ENCODE measurements around the gene XPO4.

DNA sequence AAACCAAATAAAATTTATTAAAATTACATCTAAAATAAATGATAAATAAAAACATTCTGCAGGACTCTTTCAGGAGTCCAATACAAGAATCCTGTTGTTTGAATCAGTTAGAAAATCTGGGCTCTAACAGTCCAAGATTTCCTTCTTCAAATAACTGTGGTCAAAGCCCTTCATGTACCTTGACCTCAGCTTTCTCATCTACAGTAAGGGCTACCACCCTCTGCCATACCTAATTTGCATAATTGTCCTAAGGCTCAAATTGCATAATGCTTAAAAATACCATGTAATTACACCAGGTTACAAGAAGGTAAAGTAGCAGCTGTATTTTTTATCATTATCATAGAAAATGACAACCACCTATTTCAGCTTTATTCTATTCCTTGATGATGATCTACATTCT is 54.3 kb downstream of the XPO4 start:
- TF ChIP-seq, protein P1, sequence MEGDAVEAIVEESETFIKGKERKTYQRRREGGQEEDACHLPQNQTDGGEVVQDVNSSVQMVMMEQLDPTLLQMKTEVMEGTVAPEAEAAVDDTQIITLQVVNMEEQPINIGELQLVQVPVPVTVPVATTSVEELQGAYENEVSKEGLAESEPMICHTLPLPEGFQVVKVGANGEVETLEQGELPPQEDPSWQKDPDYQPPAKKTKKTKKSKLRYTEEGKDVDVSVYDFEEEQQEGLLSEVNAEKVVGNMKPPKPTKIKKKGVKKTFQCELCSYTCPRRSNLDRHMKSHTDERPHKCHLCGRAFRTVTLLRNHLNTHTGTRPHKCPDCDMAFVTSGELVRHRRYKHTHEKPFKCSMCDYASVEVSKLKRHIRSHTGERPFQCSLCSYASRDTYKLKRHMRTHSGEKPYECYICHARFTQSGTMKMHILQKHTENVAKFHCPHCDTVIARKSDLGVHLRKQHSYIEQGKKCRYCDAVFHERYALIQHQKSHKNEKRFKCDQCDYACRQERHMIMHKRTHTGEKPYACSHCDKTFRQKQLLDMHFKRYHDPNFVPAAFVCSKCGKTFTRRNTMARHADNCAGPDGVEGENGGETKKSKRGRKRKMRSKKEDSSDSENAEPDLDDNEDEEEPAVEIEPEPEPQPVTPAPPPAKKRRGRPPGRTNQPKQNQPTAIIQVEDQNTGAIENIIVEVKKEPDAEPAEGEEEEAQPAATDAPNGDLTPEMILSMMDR (IDR thresholded peaks at IDR 0.05): no peak
- no peak for TF ChIP-seq EP300 (IDR thresholded peaks at IDR 0.05)
- TF ChIP-seq POLR2A (IDR thresholded peaks at IDR 0.05): no peak
- no peak for TF ChIP-seq POLR2AphosphoS5 (IDR thresholded peaks at IDR 0.05)

Data from suprapubic skin (tissue), 4 donors.